Liver (tissue), 9 donors: Measurements from ENCODE around the gene SLCO4A1. TPM values are rescaled to one million over a fixed set of nuclear protein-coding genes. Genes with fewer than 3 reads are reported as not detected.

ENCODE experiments used
- DNase-seq: peaks from one replicate; pipeline ENCODE4 v3.0.0-alpha.2; 2017; ENCODE audit warnings: low spot score
- H3K27ac ChIP-seq, 2 donors: one replicate each; pipeline ENCODE4 v1.7.0; 2013; ENCODE audit warnings: inconsistent platforms in 2 of 2, low read length in 2 of 2, control low read depth in 1 of 2, low read depth in 1 of 2, mild to moderate bottlenecking in 1 of 2
- H3K27me3 ChIP-seq, 4 donors: one replicate each; pipeline versions ENCODE4 v1.6.1 to v1.7.0; 2013; ENCODE audit warnings: low read length in 3 of 4, inconsistent platforms in 1 of 4, mild to moderate bottlenecking in 1 of 4, moderate library complexity in 1 of 4; ENCODE audit not compliant: control insufficient read depth in 4 of 4, insufficient read depth in 4 of 4
- H3K36me3 ChIP-seq, 4 donors: one replicate each; pipeline versions ENCODE4 v1.6.1 to v1.7.0; 2013; ENCODE audit warnings: low read length in 3 of 4, mild to moderate bottlenecking in 3 of 4, low read depth in 1 of 4, moderate library complexity in 1 of 4; ENCODE audit not compliant: control insufficient read depth in 4 of 4, insufficient read depth in 3 of 4
- H3K4me1 ChIP-seq, 4 donors: one replicate each; pipeline versions ENCODE4 v1.6.1 to v1.7.0; 2013; ENCODE audit warnings: low read length in 3 of 4, mild to moderate bottlenecking in 3 of 4, moderate library complexity in 1 of 4; ENCODE audit not compliant: control insufficient read depth in 4 of 4, insufficient read depth in 4 of 4
- H3K4me3 ChIP-seq, 3 donors: one replicate each; pipeline versions ENCODE4 v1.6.1 to v1.7.0; 2013; ENCODE audit warnings: low read length in 3 of 3, control low read depth in 1 of 3, low read depth in 1 of 3, mild to moderate bottlenecking in 1 of 3
- H3K9ac ChIP-seq, 2 donors: one replicate each; pipeline ENCODE4 v1.7.0; 2013; ENCODE audit warnings: low read length in 2 of 2, mild to moderate bottlenecking in 2 of 2, moderate library complexity in 2 of 2, control low read depth in 1 of 2, low read depth in 1 of 2
- H3K9me3 ChIP-seq, 4 donors: one replicate each; pipeline versions ENCODE4 v1.6.1 to v1.7.0; 2013; ENCODE audit warnings: low read length in 3 of 4; ENCODE audit not compliant: control insufficient read depth in 4 of 4
- ATF3 ChIP-seq: IDR thresholded peaks from 2 replicates; pipeline ENCODE4 v1.6.1; 2016; ENCODE audit warnings: antibody characterized with exemption
- EGR1 ChIP-seq, 2 donors: IDR thresholded peaks; 2 replicates each; pipeline ENCODE4 v1.6.1; 2016 to 2018; ENCODE audit warnings: antibody characterized with exemption in 2 of 2, low read depth in 2 of 2
- FOXA2 ChIP-seq: IDR thresholded peaks from 2 replicates; pipeline ENCODE4 v1.6.1; 2016; ENCODE audit warnings: antibody characterized with exemption
- HNF4A ChIP-seq, 2 donors: conservative IDR thresholded peaks; 2 replicates each; pipeline ENCODE4 v1.6.1; 2016; ENCODE audit warnings: antibody characterized with exemption in 2 of 2, mild to moderate bottlenecking in 2 of 2
- HNF4G ChIP-seq: IDR thresholded peaks from 2 replicates; pipeline ENCODE4 v1.6.1; 2016; ENCODE audit warnings: antibody characterized with exemption
- JUND ChIP-seq, 2 donors: IDR thresholded peaks; 2 replicates each; pipeline ENCODE4 v1.6.1; 2016; ENCODE audit warnings: antibody characterized with exemption in 2 of 2
- MAX ChIP-seq: IDR thresholded peaks from 2 replicates; pipeline ENCODE4 v1.6.1; 2016; ENCODE audit warnings: antibody characterized with exemption
- NR2F2 ChIP-seq: IDR thresholded peaks from 2 replicates; pipeline ENCODE4 v1.6.1; 2016; ENCODE audit warnings: antibody characterized with exemption
- REST ChIP-seq: IDR thresholded peaks from 2 replicates; pipeline ENCODE4 v1.6.1; 2016; ENCODE audit warnings: antibody characterized with exemption, mild to moderate bottlenecking
- RXRA ChIP-seq, 2 donors: IDR thresholded peaks; 2 replicates each; pipeline ENCODE4 v1.6.1; 2017 to 2018; ENCODE audit warnings: antibody characterized with exemption in 2 of 2, mild to moderate bottlenecking in 1 of 2
- SP1 ChIP-seq: IDR thresholded peaks from 2 replicates; pipeline ENCODE4 v1.6.1; 2018; ENCODE audit warnings: antibody characterized with exemption, mild to moderate bottlenecking
- TAF1 ChIP-seq: conservative IDR thresholded peaks from 2 replicates; pipeline ENCODE4 v1.6.1; 2016; ENCODE audit warnings: antibody characterized with exemption, mild to moderate bottlenecking
- YY1 ChIP-seq: IDR thresholded peaks from 2 replicates; pipeline ENCODE4 v1.6.1; 2016; ENCODE audit warnings: antibody characterized with exemption, mild to moderate bottlenecking
- ZBTB33 ChIP-seq: IDR thresholded peaks from 2 replicates; pipeline ENCODE4 v1.6.1; 2016; ENCODE audit warnings: antibody characterized with exemption
- WGBS: extraction: QIAGEN DNeasy Blood & Tissue Kit; methylation state at CpG from one replicate; pipeline ENCODE4 v1.1.7; 2013; 5-methylcytosine and 5-hydroxymethylcytosine counted together
- polyA plus RNA-seq, 2 donors: library from polyadenylated mRNA; stranded (reverse) in 1 of 2; unstranded in 1 of 2; fragments of 200-250 nt in 1 of 2; fragments of >200 nt in 1 of 2; fragmentation: Nextera tagmentation in 1 of 2; extraction: Ambion mirVana in 1 of 2; gene quantifications; one replicate each; pipeline versions ENCODE4 v1.2.1 to v1.2.3, GENCODE V29; 2013 to 2015
- total RNA-seq, 2 donors: library from RNA; depleted of rRNA; stranded (reverse); fragments of >200 nt; gene quantifications; one replicate each; pipeline ENCODE4 v1.2.3, GENCODE V29; 2014
- donor health status: healthy.
- donor health status: healthy.
- donor health status: healthy.
- donor health status: healthy.
- donor health status: healthy.

Gene SLCO4A1
- total and polyA plus RNA-seq, 4 donors, result 1.3 to 4.3 (median 2.6) TPM

GRCh38 chr20:62601714-62602113, 40.6 kb upstream of the SLCO4A1 start (continued):
- TF ChIP-seq REST (no peak), ATF3 (no peak), NR2F2 (no peak), MAX (no peak), TAF1 (no peak), HNF4A (conservative IDR thresholded peaks at IDR 0.05) (no peak)

GRCh38 chr20:62602550-62602949, 39.8 kb upstream of the SLCO4A1 start:
- Histone ChIP-seq H3K36me3 (no peaks in the 10 kb centered on the region), H3K4me3 (no peak overlapping the region), H3K4me1 (peaks cover 4 to 17% (median 11%) of the 10 kb centered on the region in 4 donors), H3K9me3 (no peaks in the 10 kb centered on the region), H3K9ac (no peak overlapping the region), H3K27me3 (peaks cover 0 to 2% (median 0%) of the 10 kb centered on the region in 4 donors), H3K27ac (peak overlapping the region; percentile 58 to 66)
- no peak for DNase-seq
- TF ChIP-seq HNF4G, result no peak
- TF ChIP-seq RXRA (IDR thresholded peaks at IDR 0.05), result no peak
- no peak for TF ChIP-seq REST
- no peak for TF ChIP-seq HNF4A (conservative IDR thresholded peaks at IDR 0.05)
- no peak for TF ChIP-seq ZBTB33
- TF ChIP-seq SP1, result no peak
- no peak for TF ChIP-seq EGR1 (IDR thresholded peaks at IDR 0.05; ENCODE audit: low read depth in 2 of 2)
- no peak for TF ChIP-seq FOXA2
- TF ChIP-seq JUND (IDR thresholded peaks at IDR 0.05), result no peak
- no peak for TF ChIP-seq YY1
- no peak for TF ChIP-seq NR2F2
- no peak for TF ChIP-seq ATF3
- WGBS, result 57% methylated on average over 10 of the region's 10 CpGs
